NT2/D1 (cell line): ENCODE results near the gene TUFT1.

Source experiments
- SUZ12 ChIP-seq: IDR thresholded peaks from 2 replicates; pipeline ENCODE4 v1.6.1; 2011; ENCODE audit not compliant: insufficient read length, insufficient read depth; ENCODE audit errors: extremely low read depth
- YY1 ChIP-seq: IDR thresholded peaks from 2 replicates; pipeline ENCODE4 v1.6.1; 2011; ENCODE audit not compliant: insufficient read length, insufficient read depth
- ZNF274 ChIP-seq: IDR thresholded peaks from 2 replicates; pipeline ENCODE4 v1.6.1; 2011; ENCODE audit warnings: mild to moderate bottlenecking, low read depth, low read length

- no peak for TF ChIP-seq SUZ12
- TF ChIP-seq YY1, result no peak
- TF ChIP-seq ZNF274, result no peak
Observed at GRCh38 chr1:151537112-151537511, 3.0 kb upstream of the TUFT1 start.
